HEK293 (cell line): Measurements from ENCODE around the gene CHCHD1.

Source experiments
- GFI1B ChIP-seq: fragments of 450-650 bp; formaldehyde crosslinking; IDR thresholded peaks from 2 replicates; pipeline ENCODE4 v1.5.1; 2016; ENCODE audit warnings: missing biosample characterization, missing genetic modification characterization
- KLF8 ChIP-seq: fragments of 450-650 bp; formaldehyde crosslinking; IDR thresholded peaks from 2 replicates; pipeline ENCODE4 v1.5.1; 2016; ENCODE audit warnings: missing biosample characterization, missing genetic modification characterization
- MYNN ChIP-seq: fragments of 450-650 bp; formaldehyde crosslinking; IDR thresholded peaks from 2 replicates; pipeline ENCODE4 v1.5.1; 2016; ENCODE audit warnings: missing biosample characterization, missing genetic modification characterization, borderline replicate concordance
- SCRT2 ChIP-seq: fragments of 450-650 bp; formaldehyde crosslinking; IDR thresholded peaks from 2 replicates; pipeline ENCODE4 v1.5.1; 2016; ENCODE audit warnings: missing biosample characterization, missing genetic modification characterization
- SP2 ChIP-seq: fragments of 450-650 bp; formaldehyde crosslinking; IDR thresholded peaks from 2 replicates; pipeline ENCODE4 v1.5.1; 2016; ENCODE audit warnings: missing biosample characterization, missing genetic modification characterization
- ZBTB17 ChIP-seq: fragments of 450-650 bp; formaldehyde crosslinking; IDR thresholded peaks from 2 replicates; pipeline ENCODE4 v1.5.1; 2016; ENCODE audit warnings: missing biosample characterization, missing genetic modification characterization
- ZFHX2 ChIP-seq: fragments of 450-650 bp; formaldehyde crosslinking; conservative IDR thresholded peaks from 2 replicates; pipeline ENCODE4 v1.5.1; 2016; ENCODE audit warnings: missing biosample characterization, missing genetic modification characterization
- ZNF112 ChIP-seq: fragments of 450-650 bp; formaldehyde crosslinking; IDR thresholded peaks from 2 replicates; pipeline ENCODE4 v1.5.0; 2017; ENCODE audit warnings: missing biosample characterization, missing genetic modification characterization
- ZNF133 ChIP-seq: fragments of 450-650 bp; formaldehyde crosslinking; IDR thresholded peaks from 2 replicates; pipeline ENCODE4 v1.5.1; 2016; ENCODE audit warnings: missing biosample characterization, missing genetic modification characterization
- ZNF148 ChIP-seq: fragments of 450-650 bp; formaldehyde crosslinking; IDR thresholded peaks from 2 replicates; pipeline ENCODE4 v1.5.0; 2017; ENCODE audit warnings: missing biosample characterization, missing genetic modification characterization, borderline replicate concordance
- ZNF292 ChIP-seq: fragments of 450-650 bp; formaldehyde crosslinking; IDR thresholded peaks from 2 replicates; pipeline ENCODE4 v1.5.1; 2016; ENCODE audit warnings: low read depth, missing biosample characterization, missing genetic modification characterization, borderline replicate concordance
- ZNF302 ChIP-seq: fragments of 450-650 bp; formaldehyde crosslinking; IDR thresholded peaks from 2 replicates; pipeline ENCODE4 v1.5.1; 2016; ENCODE audit warnings: missing biosample characterization, missing genetic modification characterization, low read depth
- ZNF391 ChIP-seq: fragments of 450-650 bp; formaldehyde crosslinking; IDR thresholded peaks from 2 replicates; pipeline ENCODE4 v1.5.1; 2016; ENCODE audit warnings: low read depth, missing biosample characterization, missing genetic modification characterization, borderline replicate concordance
- ZNF501 ChIP-seq: fragments of 450-650 bp; formaldehyde crosslinking; IDR thresholded peaks from 2 replicates; pipeline ENCODE4 v1.5.1; 2016; ENCODE audit warnings: missing biosample characterization, missing genetic modification characterization
- ZNF530 ChIP-seq: fragments of 450-650 bp; formaldehyde crosslinking; IDR thresholded peaks from 2 replicates; pipeline ENCODE4 v1.5.1; 2016; ENCODE audit warnings: low read depth, missing biosample characterization, missing genetic modification characterization
- ZNF623 ChIP-seq: fragments of 450-650 bp; formaldehyde crosslinking; IDR thresholded peaks from 2 replicates; pipeline ENCODE4 v1.5.1; 2016; ENCODE audit warnings: missing biosample characterization, missing genetic modification characterization
- ZNF658 ChIP-seq: fragments of 450-650 bp; formaldehyde crosslinking; IDR thresholded peaks from 2 replicates; pipeline ENCODE4; 2016; ENCODE audit warnings: missing biosample characterization, missing genetic modification characterization
- ZNF777 ChIP-seq: fragments of 450-650 bp; formaldehyde crosslinking; IDR thresholded peaks from 2 replicates; pipeline ENCODE4 v1.5.1; 2017; ENCODE audit warnings: missing biosample characterization, missing genetic modification characterization, borderline replicate concordance
- ZNF830 ChIP-seq: fragments of 450-650 bp; IDR thresholded peaks from 2 replicates; pipeline ENCODE4 v1.5.0; 2018; ENCODE audit warnings: missing biosample characterization, missing genetic modification characterization, low read depth, mild to moderate bottlenecking, moderate library complexity
- ZSCAN30 ChIP-seq: fragments of 450-650 bp; IDR thresholded peaks from 2 replicates; pipeline ENCODE4 v1.5.1; 2018; ENCODE audit warnings: missing biosample characterization, mild to moderate bottlenecking, missing genetic modification characterization, moderate library complexity
- ZSCAN4 ChIP-seq: fragments of 450-650 bp; formaldehyde crosslinking; IDR thresholded peaks from 2 replicates; pipeline ENCODE4 v1.5.1; 2017; ENCODE audit warnings: missing biosample characterization, missing genetic modification characterization
- ZXDB ChIP-seq: fragments of 450-650 bp; formaldehyde crosslinking; IDR thresholded peaks from 2 replicates; pipeline ENCODE4 v1.5.1; 2016; ENCODE audit warnings: missing biosample characterization, missing genetic modification characterization
- TF ChIP-seq, protein P1 (sequence below): fragments of 450-650 bp; formaldehyde crosslinking; IDR thresholded peaks from 2 replicates; pipeline ENCODE4 v1.5.1; 2016; ENCODE audit warnings: missing biosample characterization, missing genetic modification characterization
- TF ChIP-seq, protein P2 (sequence below): fragments of 450-650 bp; formaldehyde crosslinking; IDR thresholded peaks from 2 replicates; pipeline ENCODE4 v1.5.1; 2016; ENCODE audit warnings: missing biosample characterization, missing genetic modification characterization
- TF ChIP-seq, protein P3 (sequence below): fragments of 450-650 bp; formaldehyde crosslinking; IDR thresholded peaks from 2 replicates; pipeline ENCODE4 v1.5.1; 2017; ENCODE audit warnings: missing biosample characterization, mild to moderate bottlenecking, missing genetic modification characterization, moderate library complexity
- TF ChIP-seq, protein P4 (sequence below): fragments of 450-650 bp; formaldehyde crosslinking; IDR thresholded peaks from 2 replicates; pipeline ENCODE4 v1.5.1; 2016; ENCODE audit warnings: missing biosample characterization, missing genetic modification characterization

The CHCHD1 gene

GRCh38 chr10:73785211-73785720, 3.4 kb downstream of the CHCHD1 start, which contains the start of gene ZSWIM8 (continued):
- TF ChIP-seq, protein P1, sequence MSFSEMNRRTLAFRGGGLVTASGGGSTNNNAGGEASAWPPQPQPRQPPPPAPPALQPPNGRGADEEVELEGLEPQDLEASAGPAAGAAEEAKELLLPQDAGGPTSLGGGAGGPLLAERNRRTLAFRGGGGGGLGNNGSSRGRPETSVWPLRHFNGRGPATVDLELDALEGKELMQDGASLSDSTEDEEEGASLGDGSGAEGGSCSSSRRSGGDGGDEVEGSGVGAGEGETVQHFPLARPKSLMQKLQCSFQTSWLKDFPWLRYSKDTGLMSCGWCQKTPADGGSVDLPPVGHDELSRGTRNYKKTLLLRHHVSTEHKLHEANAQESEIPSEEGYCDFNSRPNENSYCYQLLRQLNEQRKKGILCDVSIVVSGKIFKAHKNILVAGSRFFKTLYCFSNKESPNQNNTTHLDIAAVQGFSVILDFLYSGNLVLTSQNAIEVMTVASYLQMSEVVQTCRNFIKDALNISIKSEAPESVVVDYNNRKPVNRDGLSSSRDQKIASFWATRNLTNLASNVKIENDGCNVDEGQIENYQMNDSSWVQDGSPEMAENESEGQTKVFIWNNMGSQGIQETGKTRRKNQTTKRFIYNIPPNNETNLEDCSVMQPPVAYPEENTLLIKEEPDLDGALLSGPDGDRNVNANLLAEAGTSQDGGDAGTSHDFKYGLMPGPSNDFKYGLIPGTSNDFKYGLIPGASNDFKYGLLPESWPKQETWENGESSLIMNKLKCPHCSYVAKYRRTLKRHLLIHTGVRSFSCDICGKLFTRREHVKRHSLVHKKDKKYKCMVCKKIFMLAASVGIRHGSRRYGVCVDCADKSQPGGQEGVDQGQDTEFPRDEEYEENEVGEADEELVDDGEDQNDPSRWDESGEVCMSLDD: no peak
- TF ChIP-seq ZNF302 (tag by site-specific recombination): no peak
- TF ChIP-seq ZXDB: peak; percentile 95
- TF ChIP-seq ZNF292 (tag by site-specific recombination): no peak
- peak; percentile 31; the same call in 1 of the 2 replicates for TF ChIP-seq SCRT2
- no peak for TF ChIP-seq ZNF530 (tag by site-specific recombination)
- no peak for TF ChIP-seq ZNF830 (tag by site-specific recombination)
- no peak; the same call in 1 of the 2 replicates for TF ChIP-seq ZNF623 (tag by site-specific recombination)
- no peak for TF ChIP-seq ZNF658
- 0 out of 2 replicates have a peak, but pooled peaks have one; percentile 17 for TF ChIP-seq ZSCAN30
- TF ChIP-seq ZFHX2 (tag by site-specific recombination): no peak
- TF ChIP-seq, protein P2, sequence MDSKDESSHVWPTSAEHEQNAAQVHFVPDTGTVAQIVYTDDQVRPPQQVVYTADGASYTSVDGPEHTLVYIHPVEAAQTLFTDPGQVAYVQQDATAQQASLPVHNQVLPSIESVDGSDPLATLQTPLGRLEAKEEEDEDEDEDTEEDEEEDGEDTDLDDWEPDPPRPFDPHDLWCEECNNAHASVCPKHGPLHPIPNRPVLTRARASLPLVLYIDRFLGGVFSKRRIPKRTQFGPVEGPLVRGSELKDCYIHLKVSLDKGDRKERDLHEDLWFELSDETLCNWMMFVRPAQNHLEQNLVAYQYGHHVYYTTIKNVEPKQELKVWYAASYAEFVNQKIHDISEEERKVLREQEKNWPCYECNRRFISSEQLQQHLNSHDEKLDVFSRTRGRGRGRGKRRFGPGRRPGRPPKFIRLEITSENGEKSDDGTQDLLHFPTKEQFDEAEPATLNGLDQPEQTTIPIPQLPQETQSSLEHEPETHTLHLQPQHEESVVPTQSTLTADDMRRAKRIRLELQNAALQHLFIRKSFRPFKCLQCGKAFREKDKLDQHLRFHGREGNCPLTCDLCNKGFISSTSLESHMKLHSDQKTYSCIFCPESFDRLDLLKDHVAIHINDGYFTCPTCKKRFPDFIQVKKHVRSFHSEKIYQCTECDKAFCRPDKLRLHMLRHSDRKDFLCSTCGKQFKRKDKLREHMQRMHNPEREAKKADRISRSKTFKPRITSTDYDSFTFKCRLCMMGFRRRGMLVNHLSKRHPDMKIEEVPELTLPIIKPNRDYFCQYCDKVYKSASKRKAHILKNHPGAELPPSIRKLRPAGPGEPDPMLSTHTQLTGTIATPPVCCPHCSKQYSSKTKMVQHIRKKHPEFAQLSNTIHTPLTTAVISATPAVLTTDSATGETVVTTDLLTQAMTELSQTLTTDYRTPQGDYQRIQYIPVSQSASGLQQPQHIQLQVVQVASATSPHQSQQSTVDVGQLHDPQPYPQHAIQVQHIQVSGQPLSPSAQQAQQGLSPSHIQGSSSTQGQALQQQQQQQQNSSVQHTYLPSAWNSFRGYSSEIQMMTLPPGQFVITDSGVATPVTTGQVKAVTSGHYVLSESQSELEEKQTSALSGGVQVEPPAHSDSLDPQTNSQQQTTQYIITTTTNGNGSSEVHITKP: peak; percentile 64
- TF ChIP-seq ZNF391 (tag by site-specific recombination): peak; percentile 61; the same call in 1 of the 2 replicates
- no peak for TF ChIP-seq GFI1B (tag by site-specific recombination)
- TF ChIP-seq, protein P3, sequence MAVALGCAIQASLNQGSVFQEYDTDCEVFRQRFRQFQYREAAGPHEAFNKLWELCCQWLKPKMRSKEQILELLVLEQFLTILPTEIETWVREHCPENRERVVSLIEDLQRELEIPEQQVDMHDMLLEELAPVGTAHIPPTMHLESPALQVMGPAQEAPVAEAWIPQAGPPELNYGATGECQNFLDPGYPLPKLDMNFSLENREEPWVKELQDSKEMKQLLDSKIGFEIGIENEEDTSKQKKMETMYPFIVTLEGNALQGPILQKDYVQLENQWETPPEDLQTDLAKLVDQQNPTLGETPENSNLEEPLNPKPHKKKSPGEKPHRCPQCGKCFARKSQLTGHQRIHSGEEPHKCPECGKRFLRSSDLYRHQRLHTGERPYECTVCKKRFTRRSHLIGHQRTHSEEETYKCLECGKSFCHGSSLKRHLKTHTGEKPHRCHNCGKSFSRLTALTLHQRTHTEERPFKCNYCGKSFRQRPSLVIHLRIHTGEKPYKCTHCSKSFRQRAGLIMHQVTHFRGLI (tag by site-specific recombination): peak; percentile 54; the same call in 1 of the 2 replicates
- no peak for TF ChIP-seq ZNF777 (tag by site-specific recombination)
- TF ChIP-seq, protein P4, sequence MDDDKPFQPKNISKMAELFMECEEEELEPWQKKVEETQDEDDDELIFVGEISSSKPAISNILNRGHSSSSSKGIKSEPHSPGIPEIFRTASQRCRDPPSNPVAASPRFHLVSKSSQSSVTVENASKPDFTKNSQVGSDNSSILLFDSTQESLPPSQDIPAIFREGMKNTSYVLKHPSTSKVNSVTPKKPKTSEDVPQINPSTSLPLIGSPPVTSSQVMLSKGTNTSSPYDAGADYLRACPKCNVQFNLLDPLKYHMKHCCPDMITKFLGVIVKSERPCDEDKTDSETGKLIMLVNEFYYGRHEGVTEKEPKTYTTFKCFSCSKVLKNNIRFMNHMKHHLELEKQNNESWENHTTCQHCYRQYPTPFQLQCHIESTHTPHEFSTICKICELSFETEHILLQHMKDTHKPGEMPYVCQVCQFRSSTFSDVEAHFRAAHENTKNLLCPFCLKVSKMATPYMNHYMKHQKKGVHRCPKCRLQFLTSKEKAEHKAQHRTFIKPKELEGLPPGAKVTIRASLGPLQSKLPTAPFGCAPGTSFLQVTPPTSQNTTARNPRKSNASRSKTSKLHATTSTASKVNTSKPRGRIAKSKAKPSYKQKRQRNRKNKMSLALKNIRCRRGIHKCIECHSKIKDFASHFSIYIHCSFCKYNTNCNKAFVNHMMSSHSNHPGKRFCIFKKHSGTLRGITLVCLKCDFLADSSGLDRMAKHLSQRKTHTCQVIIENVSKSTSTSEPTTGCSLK: no peak
- TF ChIP-seq ZBTB17 (tag by site-specific recombination): peak; percentile 99
- TF ChIP-seq ZNF501 (tag by site-specific recombination): peak; percentile 25; the same call in 1 of the 2 replicates
- no peak for TF ChIP-seq ZSCAN4 (tag by site-specific recombination)
- TF ChIP-seq SP2: peak; percentile 90
- no peak for TF ChIP-seq ZNF148 (tag by site-specific recombination)
- TF ChIP-seq ZNF133 (tag by site-specific recombination): no peak
- TF ChIP-seq ZNF112: no peak
- TF ChIP-seq MYNN (tag by site-specific recombination): no peak
- TF ChIP-seq KLF8 (tag by site-specific recombination): peak; percentile 80
